Measurements from ENCODE around the gene ACKR3.

Gene ACKR3

GRCh38 chr2:236585966-236586365 lies 16.3 kb downstream of the ACKR3 start:
- Mint-ChIP-seq H3K27ac (ENCODE audit: low read depth) (no peak overlapping the region), H3K27me3 (no peaks in the 10 kb centered on the region), H3K4me3 (no peak overlapping the region), H3K4me1 (no peaks in the 10 kb centered on the region), H3K9me3 (no peaks in the 10 kb centered on the region), H3K36me3 (ENCODE audit: insufficient read depth) (peaks cover 8% of the 10 kb centered on the region)
- DNase-seq (ENCODE audit: low spot score in 2 of 2) (no peak), ATAC-seq (replicated peaks; ENCODE audit: extremely low read depth, poor library complexity, severe bottlenecking) (no peak)

GRCh38 chr2:236587861-236588815 lies 18.5 kb downstream of the ACKR3 start:
- DNase-seq (ENCODE audit: low spot score in 2 of 2) = no peak
- no peak overlapping the region for H3K4me3 Mint-ChIP-seq
- H3K36me3 Mint-ChIP-seq (ENCODE audit: insufficient read depth) = no peaks in the 10 kb centered on the region
- no peaks in the 10 kb centered on the region for H3K4me1 Mint-ChIP-seq
- ATAC-seq (replicated peaks; ENCODE audit: extremely low read depth, poor library complexity, severe bottlenecking) = no peak
- H3K9me3 Mint-ChIP-seq = no peaks in the 10 kb centered on the region
- H3K27ac Mint-ChIP-seq (ENCODE audit: low read depth) = no peak overlapping the region
- no peaks in the 10 kb centered on the region for H3K27me3 Mint-ChIP-seq

GRCh38 chr2:236588932-236589592 lies 19.4 kb downstream of the ACKR3 start:
- no peaks in the 10 kb centered on the region for H3K27me3 Mint-ChIP-seq
- no peak for DNase-seq (ENCODE audit: low spot score in 2 of 2)
- no peaks in the 10 kb centered on the region for H3K36me3 Mint-ChIP-seq (ENCODE audit: insufficient read depth)
- H3K4me1 Mint-ChIP-seq = no peaks in the 10 kb centered on the region
- H3K27ac Mint-ChIP-seq (ENCODE audit: low read depth) = no peak overlapping the region
- ATAC-seq (replicated peaks; ENCODE audit: extremely low read depth, poor library complexity, severe bottlenecking) = no peak
- H3K9me3 Mint-ChIP-seq = no peaks in the 10 kb centered on the region
- no peak overlapping the region for H3K4me3 Mint-ChIP-seq

- Mint-ChIP-seq H3K4me3 (no peak overlapping the region), H3K9me3 (no peaks in the 10 kb centered on the region), H3K27me3 (no peaks in the 10 kb centered on the region)
Observed at GRCh38 chr2:236590846-236591245, 21.2 kb downstream of the ACKR3 start.

GRCh38 chr2:236592821-236593220 lies 23.2 kb downstream of the ACKR3 start:
- DNase-seq (ENCODE audit: low spot score in 2 of 2) (no peak), ATAC-seq (replicated peaks; ENCODE audit: extremely low read depth, poor library complexity, severe bottlenecking) (no peak)
- no peak overlapping the region for H3K4me3 Mint-ChIP-seq
- no peaks in the 10 kb centered on the region for H3K9me3 Mint-ChIP-seq
- no peaks in the 10 kb centered on the region for H3K4me1 Mint-ChIP-seq
- no peaks in the 10 kb centered on the region for H3K36me3 Mint-ChIP-seq (ENCODE audit: insufficient read depth)
- H3K27ac Mint-ChIP-seq (ENCODE audit: low read depth) = no peak overlapping the region
- H3K27me3 Mint-ChIP-seq = no peaks in the 10 kb centered on the region

More at GRCh38 chr2:236590846-236591245, 21.2 kb downstream of the ACKR3 start:
- no peak for ATAC-seq (replicated peaks; ENCODE audit: extremely low read depth, poor library complexity, severe bottlenecking)
- Mint-ChIP-seq H3K36me3 (ENCODE audit: insufficient read depth) (no peaks in the 10 kb centered on the region), H3K4me1 (no peaks in the 10 kb centered on the region), H3K27ac (ENCODE audit: low read depth) (no peak overlapping the region)
- no peak for DNase-seq (ENCODE audit: low spot score in 2 of 2)

- Mint-ChIP-seq H3K27me3 (no peaks in the 10 kb centered on the region), H3K36me3 (ENCODE audit: insufficient read depth) (no peaks in the 10 kb centered on the region), H3K27ac (ENCODE audit: low read depth) (no peak overlapping the region), H3K4me1 (no peaks in the 10 kb centered on the region), H3K4me3 (no peak overlapping the region), H3K9me3 (no peaks in the 10 kb centered on the region)
- no peak for ATAC-seq (replicated peaks; ENCODE audit: extremely low read depth, poor library complexity, severe bottlenecking)
- DNase-seq (ENCODE audit: low spot score in 2 of 2) = no peak
Observed at GRCh38 chr2:236593531-236593930, 23.9 kb downstream of the ACKR3 start.

- Mint-ChIP-seq H3K4me1 (no peaks in the 10 kb centered on the region), H3K27ac (ENCODE audit: low read depth) (no peak overlapping the region), H3K36me3 (ENCODE audit: insufficient read depth) (no peaks in the 10 kb centered on the region), H3K9me3 (no peaks in the 10 kb centered on the region), H3K4me3 (no peak overlapping the region), H3K27me3 (no peaks in the 10 kb centered on the region)
- ATAC-seq (replicated peaks; ENCODE audit: extremely low read depth, poor library complexity, severe bottlenecking) (no peak), DNase-seq (ENCODE audit: low spot score in 2 of 2) (no peak)
Observed at GRCh38 chr2:236593956-236594355, 24.3 kb downstream of the ACKR3 start.

GRCh38 chr2:236597629-236598028 lies 28.0 kb downstream of the ACKR3 start:
- Mint-ChIP-seq H3K27ac (ENCODE audit: low read depth) (no peak overlapping the region), H3K36me3 (ENCODE audit: insufficient read depth) (peaks cover 2% of the 10 kb centered on the region), H3K9me3 (no peaks in the 10 kb centered on the region), H3K27me3 (peaks cover 23% of the 10 kb centered on the region), H3K4me1 (no peaks in the 10 kb centered on the region), H3K4me3 (no peak overlapping the region)
- no peak for DNase-seq (ENCODE audit: low spot score in 2 of 2)
- ATAC-seq (replicated peaks; ENCODE audit: extremely low read depth, poor library complexity, severe bottlenecking) = no peak

- Mint-ChIP-seq H3K4me3 (no peak overlapping the region), H3K9me3 (no peaks in the 10 kb centered on the region), H3K4me1 (no peaks in the 10 kb centered on the region), H3K36me3 (ENCODE audit: insufficient read depth) (peaks cover 2% of the 10 kb centered on the region), H3K27me3 (peaks cover 38% of the 10 kb centered on the region), H3K27ac (ENCODE audit: low read depth) (no peak overlapping the region)
- no peak for ATAC-seq (replicated peaks; ENCODE audit: extremely low read depth, poor library complexity, severe bottlenecking)
- no peak for DNase-seq (ENCODE audit: low spot score in 2 of 2)
Observed at GRCh38 chr2:236599059-236599458, 29.4 kb downstream of the ACKR3 start.

GRCh38 chr2:236600158-236600557 lies 30.5 kb downstream of the ACKR3 start:
- Mint-ChIP-seq H3K4me3 (no peak overlapping the region), H3K9me3 (no peaks in the 10 kb centered on the region), H3K4me1 (peaks cover 6% of the 10 kb centered on the region), H3K27ac (ENCODE audit: low read depth) (no peak overlapping the region), H3K27me3 (peaks cover 49% of the 10 kb centered on the region), H3K36me3 (ENCODE audit: insufficient read depth) (peaks cover 2% of the 10 kb centered on the region)
- ATAC-seq (replicated peaks; ENCODE audit: extremely low read depth, poor library complexity, severe bottlenecking) (no peak), DNase-seq (ENCODE audit: low spot score in 2 of 2) (no peak)

GRCh38 chr2:236600892-236601291 lies 31.3 kb downstream of the ACKR3 start:
- H3K36me3 Mint-ChIP-seq (ENCODE audit: insufficient read depth) = peaks cover 2% of the 10 kb centered on the region

GRCh38 chr2:236601316-236602202 lies 31.9 kb downstream of the ACKR3 start:
- no peak overlapping the region for H3K4me3 Mint-ChIP-seq
- DNase-seq (ENCODE audit: low spot score in 2 of 2) (no peak), ATAC-seq (replicated peaks; ENCODE audit: extremely low read depth, poor library complexity, severe bottlenecking) (no peak)
- peaks cover 2% of the 10 kb centered on the region for H3K36me3 Mint-ChIP-seq (ENCODE audit: insufficient read depth)
- H3K27ac Mint-ChIP-seq (ENCODE audit: low read depth) = no peak overlapping the region
- H3K27me3 Mint-ChIP-seq = peaks cover 63% of the 10 kb centered on the region
- H3K9me3 Mint-ChIP-seq = no peaks in the 10 kb centered on the region
- H3K4me1 Mint-ChIP-seq = peaks cover 8% of the 10 kb centered on the region

More at GRCh38 chr2:236600892-236601291, 31.3 kb downstream of the ACKR3 start:
- Mint-ChIP-seq H3K27ac (ENCODE audit: low read depth) (no peak overlapping the region), H3K9me3 (no peaks in the 10 kb centered on the region), H3K4me1 (peaks cover 8% of the 10 kb centered on the region), H3K27me3 (peaks cover 56% of the 10 kb centered on the region), H3K4me3 (no peak overlapping the region)
- no peak for DNase-seq (ENCODE audit: low spot score in 2 of 2)
- no peak for ATAC-seq (replicated peaks; ENCODE audit: extremely low read depth, poor library complexity, severe bottlenecking)
